ENCODE results near the gene P3H3.

DNA sequence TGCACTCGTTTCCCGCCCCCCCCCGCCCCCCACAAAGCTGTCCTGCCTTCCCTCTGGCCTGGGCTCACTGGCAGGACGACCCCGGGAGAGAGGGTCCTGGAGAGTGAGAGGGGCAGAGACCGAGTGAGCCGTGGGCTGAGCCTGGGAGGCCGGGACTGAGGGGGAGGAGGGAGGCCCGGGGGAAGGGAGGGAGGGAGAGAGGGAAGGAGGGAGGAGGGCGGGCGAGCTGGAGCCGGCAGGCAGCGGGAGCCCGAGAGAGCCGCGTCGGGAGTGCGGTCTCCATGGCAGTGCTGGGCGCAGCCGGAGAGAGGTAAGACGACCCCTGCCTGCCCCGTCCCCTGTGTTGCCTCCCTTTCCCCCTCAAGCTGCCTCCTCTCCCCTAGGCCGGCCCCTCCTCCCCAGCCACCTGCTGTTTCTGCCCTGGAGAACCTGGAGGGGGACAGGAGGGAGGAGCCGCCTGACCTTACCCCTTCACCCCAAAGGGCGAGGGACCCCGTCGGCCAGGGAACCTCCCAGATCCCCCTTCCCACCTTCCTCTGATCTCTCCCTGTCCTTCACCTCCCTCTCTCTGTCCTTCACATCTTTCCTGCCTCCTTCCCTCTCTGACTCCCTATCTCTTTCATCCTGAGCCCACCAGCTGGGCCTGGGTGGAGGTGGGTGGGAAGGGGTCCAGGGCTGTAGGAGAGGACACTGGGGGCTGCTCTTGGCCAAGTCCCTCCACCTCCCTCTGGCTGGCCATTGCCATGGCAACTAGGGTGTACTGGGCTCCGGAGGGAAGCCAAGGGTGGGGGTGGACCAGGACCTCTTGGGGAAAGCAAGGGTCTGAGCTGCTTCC is 6.4 kb upstream of the P3H3 start, which contains the start of gene GPR162:
- TF ChIP-seq, protein P1, sequence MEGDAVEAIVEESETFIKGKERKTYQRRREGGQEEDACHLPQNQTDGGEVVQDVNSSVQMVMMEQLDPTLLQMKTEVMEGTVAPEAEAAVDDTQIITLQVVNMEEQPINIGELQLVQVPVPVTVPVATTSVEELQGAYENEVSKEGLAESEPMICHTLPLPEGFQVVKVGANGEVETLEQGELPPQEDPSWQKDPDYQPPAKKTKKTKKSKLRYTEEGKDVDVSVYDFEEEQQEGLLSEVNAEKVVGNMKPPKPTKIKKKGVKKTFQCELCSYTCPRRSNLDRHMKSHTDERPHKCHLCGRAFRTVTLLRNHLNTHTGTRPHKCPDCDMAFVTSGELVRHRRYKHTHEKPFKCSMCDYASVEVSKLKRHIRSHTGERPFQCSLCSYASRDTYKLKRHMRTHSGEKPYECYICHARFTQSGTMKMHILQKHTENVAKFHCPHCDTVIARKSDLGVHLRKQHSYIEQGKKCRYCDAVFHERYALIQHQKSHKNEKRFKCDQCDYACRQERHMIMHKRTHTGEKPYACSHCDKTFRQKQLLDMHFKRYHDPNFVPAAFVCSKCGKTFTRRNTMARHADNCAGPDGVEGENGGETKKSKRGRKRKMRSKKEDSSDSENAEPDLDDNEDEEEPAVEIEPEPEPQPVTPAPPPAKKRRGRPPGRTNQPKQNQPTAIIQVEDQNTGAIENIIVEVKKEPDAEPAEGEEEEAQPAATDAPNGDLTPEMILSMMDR (IDR thresholded peaks at IDR 0.05), result no peak
- no peak for TF ChIP-seq EP300 (IDR thresholded peaks at IDR 0.05)
- no peak for TF ChIP-seq POLR2A (IDR thresholded peaks at IDR 0.05)
